HepG2 (cell line): Measurements from ENCODE around the gene RGL3. TPM values are rescaled to one million over a fixed set of nuclear protein-coding genes. Genes with fewer than 3 reads are reported as not detected.
A peak's percentile ranks its signal among the peaks of the same experiment; 100 is the strongest.

Experiments used
- ATAC-seq: fragments of 200-7000 bp; cut with Tn5 transposase; 3 replicates; pipeline ENCODE4 v1.9.1; 2020; ENCODE audit warnings: mild to moderate bottlenecking, moderate library complexity
- BruUV-seq: library from RNA; stranded (reverse); fragments of 400-500 nt; replicated peaks from 2 replicates; lab custom pipeline; 2021; lab: Mats Ljungman, UMichigan
- CTCF ChIA-PET: fragments of 300-600 bp; formaldehyde crosslinking; extraction: SDS; loops from one replicate; lab custom pipeline; 2021; ENCODE audit warnings: low total read pairs, inconsistent platforms, low intra/inter-chr PET ratio; lab: Yijun Ruan, JAX
- POLR2A ChIA-PET: fragments of 350-600 bp; sonication (Branson Sonifier 250); formaldehyde crosslinking; loops from one replicate; lab custom pipeline; 2020; ENCODE audit warnings: antibody characterized with exemption, inconsistent platforms; lab: Yijun Ruan, JAX
- DNase-seq: peaks from one replicate; pipeline ENCODE4 v3.0.0-alpha.2; 2015; ENCODE audit warnings: low spot score
- FAIRE-seq: peaks from 3 replicates; lab custom pipeline; 2011; peaks lifted over from hg19 to GRCh38; lab: Jason Lieb, UNC
- H2AFZ ChIP-seq: one replicate; pipeline ENCODE4 v1.6.1; 2011; ENCODE audit warnings: low read length, inconsistent platforms
- H3K27ac ChIP-seq: fragments of 300-600 bp; 3 replicates; pipeline ENCODE4 v1.8.0; 2011; ENCODE audit warnings: mixed run types, mild to moderate bottlenecking, mixed read lengths, low read length, inconsistent platforms; ENCODE audit not compliant: insufficient read depth; ENCODE audit errors: extremely low read length
- H3K27me3 ChIP-seq, 2 experiments: fragments of 200-600 bp in 1 of 2; 2 replicates in 1 of 2; 3 replicates in 1 of 2; pipeline versions ENCODE4 v1.6.0 to v1.8.0; 2011; ENCODE audit warnings: low read length in 2 of 2, mild to moderate bottlenecking in 2 of 2, moderate library complexity in 2 of 2, inconsistent platforms in 1 of 2; ENCODE audit not compliant: insufficient read depth in 2 of 2, control insufficient read depth in 1 of 2
- H3K36me3 ChIP-seq, 2 experiments: fragments of 200-600 bp in 1 of 2; replicated peaks in 1 of 2; 2 replicates in 1 of 2; 3 replicates in 1 of 2; pipeline versions ENCODE4 v1.5.1 to v1.8.0; 2011; ENCODE audit warnings: low read length in 2 of 2, inconsistent platforms in 1 of 2; ENCODE audit not compliant: insufficient read depth in 2 of 2, control insufficient read depth in 1 of 2
- H3K4me1 ChIP-seq: 2 replicates; pipeline ENCODE4 v1.5.1; 2012; ENCODE audit warnings: low read length, inconsistent platforms; ENCODE audit not compliant: insufficient read depth
- H3K4me2 ChIP-seq: 2 replicates; pipeline ENCODE4 v1.6.0; 2011; ENCODE audit warnings: low read depth, low read length, inconsistent platforms
- H3K4me3 ChIP-seq, 3 experiments: fragments of 200-600 bp in 1 of 3; sonication (generic), shearing (Covaris generic) in 1 of 3; replicated peaks in 1 of 3; 2 replicates each; pipeline ENCODE4 v1.5.1; 2011 to 2016; ENCODE audit warnings: low read length in 3 of 3, inconsistent platforms in 2 of 3, low read depth in 2 of 3, mild to moderate bottlenecking in 2 of 3, control low read depth in 1 of 3, mixed read lengths in 1 of 3; ENCODE audit not compliant: insufficient read depth in 1 of 3
- H3K79me2 ChIP-seq: one replicate; pipeline ENCODE4 v1.6.1; 2011; ENCODE audit warnings: low read length, inconsistent platforms; ENCODE audit not compliant: insufficient read depth
- H3K9ac ChIP-seq: 2 replicates; pipeline ENCODE4 v1.6.0; 2011; ENCODE audit warnings: mild to moderate bottlenecking, low read depth, low read length, inconsistent platforms; ENCODE audit not compliant: insufficient read depth
- H3K9me3 ChIP-seq: 2 replicates; pipeline ENCODE4 v1.5.1; 2012; ENCODE audit warnings: mild to moderate bottlenecking, low read length
- H4K20me1 ChIP-seq: 2 replicates; pipeline ENCODE4 v1.6.0; 2011; ENCODE audit warnings: inconsistent platforms, mild to moderate bottlenecking, low read length, moderate library complexity; ENCODE audit not compliant: insufficient read depth
- CC2D1A ChIP-seq: sonication (generic); formaldehyde crosslinking; IDR thresholded peaks from 2 replicates; pipeline ENCODE4 v1.8.1; 2023; ENCODE audit warnings: mild to moderate bottlenecking, missing genetic modification reagents
- CREB1 ChIP-seq, 2 experiments: fragments of 450-650 bp in 1 of 2; IDR thresholded peaks; 2 replicates each; pipeline ENCODE4 v1.6.1; 2016 to 2017; ENCODE audit warnings: control low read depth in 1 of 2, mild to moderate bottlenecking in 1 of 2, missing compliant biosample characterization in 1 of 2, missing genetic modification characterization in 1 of 2
- MEF2D ChIP-seq: sonication (generic); formaldehyde crosslinking; IDR thresholded peaks from 2 replicates; pipeline ENCODE4 v1.5.1; 2020; ENCODE audit warnings: mild to moderate bottlenecking, missing genetic modification reagents
- SIX4 ChIP-seq: sonication (generic); formaldehyde crosslinking; IDR thresholded peaks from 2 replicates; pipeline ENCODE4 v1.4.0; 2020; ENCODE audit warnings: missing genetic modification reagents
- ZNF556 ChIP-seq: sonication (generic); formaldehyde crosslinking; IDR thresholded peaks from 2 replicates; pipeline ENCODE4 v1.4.0; 2020; ENCODE audit warnings: mild to moderate bottlenecking, missing genetic modification reagents, borderline replicate concordance
- ZSCAN25 ChIP-seq: sonication (generic); formaldehyde crosslinking; IDR thresholded peaks from 2 replicates; pipeline ENCODE4 v1.8.0; 2022; ENCODE audit warnings: mild to moderate bottlenecking, missing genetic modification reagents
- ZSCAN29 ChIP-seq: sonication (generic); formaldehyde crosslinking; conservative IDR thresholded peaks from 2 replicates; pipeline ENCODE4 v1.4.0; 2020; ENCODE audit warnings: mild to moderate bottlenecking, missing genetic modification reagents
- WGBS: methylation state at CpG from one replicate; pipeline ENCODE4 v1.1.6; 2017; ENCODE audit warnings: low lambda C conversion rate; 5-methylcytosine and 5-hydroxymethylcytosine counted together
- in situ Hi-C: cut with HindIII; loops from 2 replicates; pipeline ENCODE4 v1.10.0; 2017; ENCODE audit warnings: low pct_unique_long_range_greater_than_20kb; ENCODE audit not compliant: extremely low pct_ligation_motif_present
- intact Hi-C: fragments of 100-400 bp; cut with micrococcal nuclease; formaldehyde crosslinking; loops from one replicate; pipeline ENCODE4 v1.10.0; 2022; ENCODE audit not compliant: unreplicated experiment
- polyA plus RNA-seq, 8 experiments: library from polyadenylated mRNA; depleted of rRNA in 3 of 8; stranded (reverse) in 7 of 8; unstranded in 1 of 8; fragments of >200 nt; fragmentation: Illumina TruSeq in 4 of 8; extraction: Trizol in 4 of 8; gene quantifications; 2 replicates each; pipeline versions ENCODE4 v1.2.1 to v1.2.3, GENCODE V29; 2011 to 2016; ENCODE audit warnings: low read depth in 4 of 8, missing spikeins in 1 of 8, mixed read lengths in 1 of 8; ENCODE audit not compliant: insufficient read depth in 1 of 8
- total RNA-seq, 5 experiments: library from RNA; depleted of rRNA; stranded (reverse); fragments of >200 nt; fragmentation: Illumina TruSeq; extraction: Trizol; gene quantifications; 2 replicates each; pipeline ENCODE4 v1.2.3, GENCODE V29; 2016; ENCODE audit warnings: low read depth in 1 of 5
- TF ChIP-seq, protein P1 (sequence below): sonication (generic); formaldehyde crosslinking; conservative IDR thresholded peaks from 2 replicates; pipeline ENCODE4 v1.4.0; 2020; ENCODE audit warnings: missing genetic modification reagents
- TF ChIP-seq, protein P2 (sequence below): sonication (generic); formaldehyde crosslinking; IDR thresholded peaks from 2 replicates; pipeline ENCODE4 v1.5.0; 2020; ENCODE audit warnings: missing genetic modification reagents
- TF ChIP-seq, protein P3 (sequence below): sonication (generic); formaldehyde crosslinking; IDR thresholded peaks from 2 replicates; pipeline ENCODE4 v1.8.0; 2022; ENCODE audit warnings: missing genetic modification reagents, mild to moderate bottlenecking, inconsistent platforms, borderline replicate concordance
- TF ChIP-seq, protein P4 (sequence below): sonication (generic); formaldehyde crosslinking; IDR thresholded peaks from 2 replicates; pipeline ENCODE4 v1.4.0; 2020; ENCODE audit warnings: missing genetic modification reagents

RGL3 gene
- total and polyA plus RNA-seq, 2 of the 13 experiments (the other 11 are each of a cell fraction or from before 2014, with no cell fraction given) = 4.2 to 7.6 TPM

DNA sequence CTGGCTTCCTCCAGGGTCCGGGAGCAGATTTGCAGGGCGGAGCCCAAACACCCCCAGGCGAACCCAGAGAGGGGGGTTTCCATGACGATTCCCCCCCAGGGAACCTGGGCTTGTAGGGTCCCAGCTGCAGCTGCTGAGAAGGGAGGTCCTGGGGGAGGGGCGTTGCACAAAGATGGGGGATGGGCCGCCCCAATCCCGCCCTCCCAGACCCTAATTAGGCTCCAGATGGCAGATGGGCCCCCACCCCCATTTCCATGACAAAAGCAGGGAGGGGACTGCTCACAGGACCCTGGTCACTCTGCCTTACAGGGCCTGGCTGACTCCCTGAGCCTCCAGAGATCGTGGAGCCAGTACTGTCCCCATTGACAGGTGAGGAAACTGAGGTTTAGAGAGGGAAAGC, 46.5 kb upstream of the RGL3 start (continued):
- no peak for TF ChIP-seq ZSCAN29
- TF ChIP-seq SIX4 (CRISPR knock-in tag) = no peak
- TF ChIP-seq, protein P1, sequence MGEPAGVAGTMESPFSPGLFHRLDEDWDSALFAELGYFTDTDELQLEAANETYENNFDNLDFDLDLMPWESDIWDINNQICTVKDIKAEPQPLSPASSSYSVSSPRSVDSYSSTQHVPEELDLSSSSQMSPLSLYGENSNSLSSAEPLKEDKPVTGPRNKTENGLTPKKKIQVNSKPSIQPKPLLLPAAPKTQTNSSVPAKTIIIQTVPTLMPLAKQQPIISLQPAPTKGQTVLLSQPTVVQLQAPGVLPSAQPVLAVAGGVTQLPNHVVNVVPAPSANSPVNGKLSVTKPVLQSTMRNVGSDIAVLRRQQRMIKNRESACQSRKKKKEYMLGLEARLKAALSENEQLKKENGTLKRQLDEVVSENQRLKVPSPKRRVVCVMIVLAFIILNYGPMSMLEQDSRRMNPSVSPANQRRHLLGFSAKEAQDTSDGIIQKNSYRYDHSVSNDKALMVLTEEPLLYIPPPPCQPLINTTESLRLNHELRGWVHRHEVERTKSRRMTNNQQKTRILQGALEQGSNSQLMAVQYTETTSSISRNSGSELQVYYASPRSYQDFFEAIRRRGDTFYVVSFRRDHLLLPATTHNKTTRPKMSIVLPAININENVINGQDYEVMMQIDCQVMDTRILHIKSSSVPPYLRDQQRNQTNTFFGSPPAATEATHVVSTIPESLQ (CRISPR knock-in tag) = no peak
- TF ChIP-seq, protein P2, sequence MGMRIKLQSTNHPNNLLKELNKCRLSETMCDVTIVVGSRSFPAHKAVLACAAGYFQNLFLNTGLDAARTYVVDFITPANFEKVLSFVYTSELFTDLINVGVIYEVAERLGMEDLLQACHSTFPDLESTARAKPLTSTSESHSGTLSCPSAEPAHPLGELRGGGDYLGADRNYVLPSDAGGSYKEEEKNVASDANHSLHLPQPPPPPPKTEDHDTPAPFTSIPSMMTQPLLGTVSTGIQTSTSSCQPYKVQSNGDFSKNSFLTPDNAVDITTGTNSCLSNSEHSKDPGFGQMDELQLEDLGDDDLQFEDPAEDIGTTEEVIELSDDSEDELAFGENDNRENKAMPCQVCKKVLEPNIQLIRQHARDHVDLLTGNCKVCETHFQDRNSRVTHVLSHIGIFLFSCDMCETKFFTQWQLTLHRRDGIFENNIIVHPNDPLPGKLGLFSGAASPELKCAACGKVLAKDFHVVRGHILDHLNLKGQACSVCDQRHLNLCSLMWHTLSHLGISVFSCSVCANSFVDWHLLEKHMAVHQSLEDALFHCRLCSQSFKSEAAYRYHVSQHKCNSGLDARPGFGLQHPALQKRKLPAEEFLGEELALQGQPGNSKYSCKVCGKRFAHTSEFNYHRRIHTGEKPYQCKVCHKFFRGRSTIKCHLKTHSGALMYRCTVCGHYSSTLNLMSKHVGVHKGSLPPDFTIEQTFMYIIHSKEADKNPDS (CRISPR knock-in tag) = no peak
- TF ChIP-seq MEF2D = no peak
- TF ChIP-seq, all 625 proteins: peak for 0

DNA sequence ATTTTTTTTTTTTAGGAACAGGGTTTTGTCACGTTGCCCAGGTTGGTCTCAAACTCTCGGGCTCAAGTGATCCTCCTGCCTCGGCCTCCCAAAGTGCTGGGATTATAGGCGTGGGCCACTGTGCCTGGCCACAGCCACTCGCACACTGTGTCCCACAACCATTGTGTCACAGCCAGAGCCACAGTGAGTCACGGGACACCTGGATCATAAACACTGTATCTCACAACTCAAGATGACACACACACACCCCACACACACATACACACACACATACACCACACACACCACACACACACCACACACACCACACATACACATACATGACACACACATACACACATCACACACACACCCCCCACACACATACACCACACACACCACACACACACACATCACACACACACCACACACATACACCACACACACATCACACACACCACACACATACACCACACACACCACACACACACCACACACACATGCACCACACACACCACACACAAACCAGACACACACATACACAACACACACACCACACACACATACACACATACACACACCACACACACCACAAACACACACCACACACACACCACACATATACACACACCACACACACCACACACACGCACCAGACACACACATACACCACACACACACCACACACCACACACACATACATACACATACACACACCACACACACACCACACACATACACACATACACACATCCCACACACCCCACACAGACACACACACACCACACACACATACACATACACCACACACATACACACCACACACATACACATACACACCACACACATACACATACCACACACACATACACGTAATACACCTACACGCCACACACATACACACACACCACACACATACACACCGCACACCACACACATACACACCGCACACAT, 45.5 kb upstream of the RGL3 start:
- no peak overlapping the region for H3K27ac ChIP-seq
- H3K27me3 ChIP-seq = no peaks in the 10 kb centered on the region
- H2AFZ ChIP-seq = no peak overlapping the region
- no peaks in the 10 kb centered on the region for H3K36me3 ChIP-seq
- H3K9me3 ChIP-seq = no peaks in the 10 kb centered on the region
- no peaks in the 10 kb centered on the region for H4K20me1 ChIP-seq
- intact Hi-C loops (no loop called here), in situ Hi-C loops (no loop called here)
- DNase-seq (no peak), FAIRE-seq (peak; percentile 93), ATAC-seq (no peak)
- no TSS peak for BruUV-seq
- H3K4me2 ChIP-seq = no peak overlapping the region
- CTCF ChIA-PET = no interaction called here
- no peak overlapping the region for H3K9ac ChIP-seq
- no peaks in the 10 kb centered on the region for H3K79me2 ChIP-seq
- H3K4me1 ChIP-seq = no peaks in the 10 kb centered on the region
- H3K4me3 ChIP-seq = no peak overlapping the region
- POLR2A ChIA-PET = no interaction called here
- 49% methylated on average over 11 of the region's 11 CpGs for WGBS
- TF ChIP-seq, protein P3, sequence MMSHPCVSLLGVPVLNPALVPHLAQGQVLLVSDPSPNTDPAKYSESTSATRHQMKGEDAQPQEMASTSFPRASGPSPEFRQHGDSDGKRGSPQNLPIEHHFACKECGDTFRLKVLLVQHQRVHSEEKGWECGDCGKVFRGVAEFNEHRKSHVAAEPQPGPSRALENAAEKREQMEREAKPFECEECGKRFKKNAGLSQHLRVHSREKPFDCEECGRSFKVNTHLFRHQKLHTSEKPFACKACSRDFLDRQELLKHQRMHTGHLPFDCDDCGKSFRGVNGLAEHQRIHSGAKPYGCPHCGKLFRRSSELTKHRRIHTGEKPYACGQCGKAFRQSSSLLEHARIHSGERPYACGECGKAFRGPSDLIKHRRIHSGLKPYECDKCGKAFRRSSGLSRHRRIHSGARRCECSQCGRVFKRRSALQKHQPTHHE (CRISPR knock-in tag) = no peak
- no peak for TF ChIP-seq CC2D1A (CRISPR knock-in tag)
- TF ChIP-seq CREB1 (IDR thresholded peaks at IDR 0.05) = peak; percentile 43; the same call in 1 of the 2 replicates
- no peak for TF ChIP-seq CREB1 (CRISPR knock-in tag; IDR thresholded peaks at IDR 0.05)
- no peak for TF ChIP-seq ZNF556
- no peak for TF ChIP-seq ZSCAN25 (CRISPR knock-in tag)
- TF ChIP-seq, protein P4, sequence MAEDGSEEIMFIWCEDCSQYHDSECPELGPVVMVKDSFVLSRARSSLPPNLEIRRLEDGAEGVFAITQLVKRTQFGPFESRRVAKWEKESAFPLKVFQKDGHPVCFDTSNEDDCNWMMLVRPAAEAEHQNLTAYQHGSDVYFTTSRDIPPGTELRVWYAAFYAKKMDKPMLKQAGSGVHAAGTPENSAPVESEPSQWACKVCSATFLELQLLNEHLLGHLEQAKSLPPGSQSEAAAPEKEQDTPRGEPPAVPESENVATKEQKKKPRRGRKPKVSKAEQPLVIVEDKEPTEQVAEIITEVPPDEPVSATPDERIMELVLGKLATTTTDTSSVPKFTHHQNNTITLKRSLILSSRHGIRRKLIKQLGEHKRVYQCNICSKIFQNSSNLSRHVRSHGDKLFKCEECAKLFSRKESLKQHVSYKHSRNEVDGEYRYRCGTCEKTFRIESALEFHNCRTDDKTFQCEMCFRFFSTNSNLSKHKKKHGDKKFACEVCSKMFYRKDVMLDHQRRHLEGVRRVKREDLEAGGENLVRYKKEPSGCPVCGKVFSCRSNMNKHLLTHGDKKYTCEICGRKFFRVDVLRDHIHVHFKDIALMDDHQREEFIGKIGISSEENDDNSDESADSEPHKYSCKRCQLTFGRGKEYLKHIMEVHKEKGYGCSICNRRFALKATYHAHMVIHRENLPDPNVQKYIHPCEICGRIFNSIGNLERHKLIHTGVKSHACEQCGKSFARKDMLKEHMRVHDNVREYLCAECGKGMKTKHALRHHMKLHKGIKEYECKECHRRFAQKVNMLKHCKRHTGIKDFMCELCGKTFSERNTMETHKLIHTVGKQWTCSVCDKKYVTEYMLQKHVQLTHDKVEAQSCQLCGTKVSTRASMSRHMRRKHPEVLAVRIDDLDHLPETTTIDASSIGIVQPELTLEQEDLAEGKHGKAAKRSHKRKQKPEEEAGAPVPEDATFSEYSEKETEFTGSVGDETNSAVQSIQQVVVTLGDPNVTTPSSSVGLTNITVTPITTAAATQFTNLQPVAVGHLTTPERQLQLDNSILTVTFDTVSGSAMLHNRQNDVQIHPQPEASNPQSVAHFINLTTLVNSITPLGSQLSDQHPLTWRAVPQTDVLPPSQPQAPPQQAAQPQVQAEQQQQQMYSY (CRISPR knock-in tag) = no peak
